Body of pancreas (tissue), 4 donors: ENCODE data around the gene CRYBG2. TPM values are rescaled to one million over a fixed set of nuclear protein-coding genes. Genes with fewer than 3 reads are reported as not detected.
"Not testable (repeated sequence)": the region's sequence is repeated elsewhere in the genome, so short reads cannot be mapped to it uniquely, and the experiment has no call there.

Experiments used
- ATAC-seq: fragments of 150-250 bp; one replicate; pipeline ENCODE4 v1.9.1; 2016
- DNase-seq, 4 donors: peaks; one replicate each; pipeline ENCODE4 v3.0.0-alpha.2; 2019
- H3K27ac ChIP-seq, 4 donors: fragments of 200-600 bp; sonication (generic); 1 replicate in 3 of 4; 2 replicates in 1 of 4; pipeline versions ENCODE4 v1.5.1 to v1.6.1; 2016 to 2019; ENCODE audit warnings: mild to moderate bottlenecking in 1 of 4, mixed read lengths in 1 of 4, moderate library complexity in 1 of 4
- H3K27me3 ChIP-seq, 2 donors: fragments of 200-600 bp; sonication (generic); one replicate each; pipeline ENCODE4 v1.6.0; 2016; ENCODE audit warnings: mild to moderate bottlenecking in 1 of 2
- H3K36me3 ChIP-seq, 2 donors: fragments of 200-600 bp; sonication (generic); replicated peaks in 1 of 2; 2 replicates each; pipeline ENCODE4 v1.5.1; 2016; ENCODE audit warnings: low read depth in 2 of 2; ENCODE audit not compliant: insufficient read depth in 1 of 2
- H3K4me1 ChIP-seq: fragments of 200-600 bp; sonication (generic); one replicate; pipeline ENCODE4 v1.6.0; 2016
- H3K4me3 ChIP-seq, 2 donors: fragments of 200-600 bp; sonication (generic); 1 replicate in 1 of 2; 2 replicates in 1 of 2; pipeline ENCODE4 v1.5.1; 2016 to 2019
- H3K9me3 ChIP-seq, 3 donors: fragments of 200-600 bp; sonication (generic); 1 replicate in 2 of 3; 2 replicates in 1 of 3; pipeline ENCODE4 v1.5.1; 2016
- CTCF ChIP-seq, 7 experiments: fragments of 450-650 bp in 4 of 7; fragments of 200-600 bp in 3 of 7; sonication (generic) in 3 of 7; IDR thresholded peaks; one replicate each; pipeline ENCODE4 v1.5.1; 2016 to 2019; ENCODE audit warnings: antibody characterized with exemption in 7 of 7
- POLR2A ChIP-seq, 3 donors: fragments of 450-650 bp; IDR thresholded peaks; one replicate each; pipeline ENCODE4 v1.6.1; 2016; ENCODE audit warnings: antibody characterized with exemption in 3 of 3, mild to moderate bottlenecking in 2 of 3
- WGBS, 2 donors: methylation state at CpG; one replicate each; pipeline ENCODE4 v1.1.5; 2017; 5-methylcytosine and 5-hydroxymethylcytosine counted together
- intact Hi-C: fragments of 100-400 bp; cut with DNase I; formaldehyde crosslinking; loops from one replicate; pipeline ENCODE4 v1.15.1; 2023
- total RNA-seq, 2 donors: library from RNA; depleted of rRNA; stranded (reverse); fragments of >200 nt; gene quantifications; one replicate each; pipeline ENCODE4 v1.1.0, GENCODE V29; 2016

Gene CRYBG2
- total RNA-seq, 2 donors from 2014 or later: 3.6 TPM; not detected in 1

DNA sequence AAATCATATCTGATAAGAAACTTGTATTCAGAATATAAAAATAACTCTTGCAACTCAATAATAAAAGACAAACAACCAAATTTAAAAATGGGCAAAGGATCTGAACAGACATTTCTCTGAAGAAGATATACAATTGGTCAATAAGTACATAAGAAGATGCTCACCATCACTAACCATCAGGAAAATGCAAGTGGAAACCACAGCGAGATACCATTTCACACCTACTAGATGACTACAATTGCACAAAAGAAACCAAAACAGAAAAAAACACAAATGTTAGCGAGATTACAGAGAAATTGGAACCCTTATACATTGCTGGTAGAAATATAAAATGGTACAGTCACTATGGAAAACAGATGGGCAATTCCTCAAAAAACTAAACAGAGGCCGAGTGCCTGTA, 30.1 kb upstream of the CRYBG2 start:
- intact Hi-C loops: no loop called here
- Histone ChIP-seq H3K4me3 (no peak overlapping the region), H3K27me3 (no peaks in the 10 kb centered on the region), H3K9me3 (no peaks in the 10 kb centered on the region), H3K4me1 (no peaks in the 10 kb centered on the region), H3K36me3 (no peaks in the 10 kb centered on the region), H3K27ac (no peak overlapping the region)
- 72 to 78% methylated on average over 3 of the region's 3 CpGs for WGBS, 2 donors
- TF ChIP-seq CTCF (IDR thresholded peaks at IDR 0.05): no peak
- TF ChIP-seq POLR2A (IDR thresholded peaks at IDR 0.05): no peak
- ATAC-seq (no peak), DNase-seq (no peak)

DNA sequence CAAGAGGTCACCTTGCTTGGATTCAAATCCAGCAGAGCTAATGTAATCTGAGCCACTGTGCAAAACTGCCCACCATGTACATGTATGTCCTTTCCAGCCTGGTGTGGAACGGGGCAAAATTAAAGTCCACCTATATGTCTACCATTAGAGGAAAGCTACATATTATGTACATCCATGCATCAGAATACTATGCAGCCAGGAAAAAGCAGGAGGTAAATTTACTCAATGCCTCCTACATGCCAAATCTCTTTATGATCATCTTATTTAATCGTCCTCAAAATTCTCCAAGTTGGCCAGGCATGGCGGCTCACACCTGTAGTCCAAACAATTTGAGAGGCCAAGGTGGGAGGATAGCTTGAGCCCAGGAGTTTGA, 24.9 kb upstream of the CRYBG2 start:
- Histone ChIP-seq H3K4me1 (no peaks in the 10 kb centered on the region), H3K27ac (no peak overlapping the region), H3K27me3 (no peaks in the 10 kb centered on the region), H3K4me3 (no peak overlapping the region), H3K36me3 (no peaks in the 10 kb centered on the region), H3K9me3 (no peaks in the 10 kb centered on the region)
- intact Hi-C loops: no loop called here
- WGBS, 2 donors: 78 to 91% methylated on average over 3 of the region's 3 CpGs
- no peak for TF ChIP-seq POLR2A (IDR thresholded peaks at IDR 0.05)
- no peak for TF ChIP-seq CTCF (IDR thresholded peaks at IDR 0.05)
- DNase-seq (no peak), ATAC-seq (no peak)

GRCh38 chr1:26378088-26378878, 24.4 kb upstream of the CRYBG2 start:
- H3K9me3 ChIP-seq: no peaks in the 10 kb centered on the region
- H3K4me3 ChIP-seq: no peak overlapping the region
- TF ChIP-seq CTCF (IDR thresholded peaks at IDR 0.05) (no peak), POLR2A (IDR thresholded peaks at IDR 0.05) (no peak)
- DNase-seq (peak in 1 of 4 donors; percentile 45), ATAC-seq (no peak)
- intact Hi-C loops: no loop called here
- WGBS, 2 donors: 43 to 82% methylated on average over 4 to 5 of the region's 5 CpGs
- H3K36me3 ChIP-seq: no peaks in the 10 kb centered on the region
- H3K27ac ChIP-seq: no peak overlapping the region
- no peaks in the 10 kb centered on the region for H3K4me1 ChIP-seq
- H3K27me3 ChIP-seq: no peaks in the 10 kb centered on the region

DNA sequence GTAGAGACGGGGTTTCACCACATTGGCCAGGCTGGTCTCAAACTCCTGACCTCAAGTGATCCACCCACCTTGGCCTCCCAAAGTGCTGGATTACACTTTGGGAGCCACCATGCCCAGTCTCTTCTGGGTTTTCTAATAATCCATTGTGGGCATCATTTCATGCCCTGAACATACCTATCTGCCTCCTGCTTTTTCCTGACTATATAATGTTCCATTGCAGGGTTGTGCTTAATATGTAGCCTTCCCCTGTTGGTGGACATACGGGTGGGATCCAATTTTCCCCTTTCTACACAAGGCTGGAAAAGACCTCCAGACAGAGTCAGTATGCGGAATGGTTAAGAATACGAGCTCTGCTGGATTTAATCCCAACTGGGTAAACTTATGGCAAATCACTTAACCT, 22.1 kb upstream of the CRYBG2 start:
- H3K9me3 ChIP-seq: no peaks in the 10 kb centered on the region
- no peak overlapping the region for H3K4me3 ChIP-seq
- DNase-seq (no peak), ATAC-seq (no peak)
- no peaks in the 10 kb centered on the region for H3K36me3 ChIP-seq
- H3K4me1 ChIP-seq: no peaks in the 10 kb centered on the region
- WGBS, 2 donors: 75 to 80% methylated on average over 4 of the region's 4 CpGs
- H3K27me3 ChIP-seq: no peaks in the 10 kb centered on the region
- no peak overlapping the region for H3K27ac ChIP-seq
- intact Hi-C loops: no loop called here
- no peak for TF ChIP-seq CTCF (IDR thresholded peaks at IDR 0.05)
- TF ChIP-seq POLR2A (IDR thresholded peaks at IDR 0.05): no peak

DNA sequence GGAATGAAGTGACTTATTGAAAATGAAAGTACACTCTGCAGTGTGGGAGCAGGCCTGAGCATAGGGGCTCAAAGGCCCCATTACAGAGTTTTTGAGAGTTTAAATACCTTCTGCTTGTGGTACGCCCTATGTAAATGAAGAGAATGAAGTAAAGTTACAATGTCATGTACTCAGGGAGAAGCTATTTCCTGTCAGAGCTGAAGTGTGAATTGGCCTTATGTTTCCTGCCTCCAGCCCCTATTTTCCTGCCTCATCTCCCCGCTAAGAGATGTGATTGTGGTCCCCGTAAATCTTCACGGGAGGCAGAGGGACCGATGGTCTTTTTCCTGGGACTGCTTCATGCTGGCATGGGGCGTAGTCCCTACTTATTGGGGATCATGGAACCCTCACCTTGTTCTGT, 21.2 kb upstream of the CRYBG2 start:
- Histone ChIP-seq H3K36me3 (no peaks in the 10 kb centered on the region), H3K27me3 (no peaks in the 10 kb centered on the region), H3K4me3 (no peak overlapping the region), H3K4me1 (no peaks in the 10 kb centered on the region), H3K27ac (no peak overlapping the region), H3K9me3 (no peaks in the 10 kb centered on the region)
- DNase-seq: no peak
- WGBS, 2 donors: 44 to 73% methylated on average over 5 to 6 of the region's 6 CpGs
- intact Hi-C loops: no loop called here
- TF ChIP-seq POLR2A (IDR thresholded peaks at IDR 0.05) (no peak), CTCF (IDR thresholded peaks at IDR 0.05) (no peak)
- no peak for ATAC-seq

- H3K36me3 ChIP-seq, H3K9me3 ChIP-seq, H3K27ac ChIP-seq, ATAC-seq, H3K27me3 ChIP-seq, DNase-seq, intact Hi-C loops, H3K4me1 ChIP-seq, H3K4me3 ChIP-seq: not testable (repeated sequence)
- 39% methylated on average over 2 of the region's 2 CpGs for WGBS, 2 donors
Measured at GRCh38 chr1:26374361-26374760, 20.4 kb upstream of the CRYBG2 start.
